HG02571 (cell line): ENCODE data around the gene DLG5.

ENCODE experiments used
- ATAC-seq: cut with Tn5 transposase; IDR thresholded peaks from one replicate; pipeline ENCODE4 v1.9.1; 2021; ENCODE audit warnings: mild to moderate bottlenecking, moderate library complexity; ENCODE audit not compliant: unreplicated experiment

Gene DLG5

DNA sequence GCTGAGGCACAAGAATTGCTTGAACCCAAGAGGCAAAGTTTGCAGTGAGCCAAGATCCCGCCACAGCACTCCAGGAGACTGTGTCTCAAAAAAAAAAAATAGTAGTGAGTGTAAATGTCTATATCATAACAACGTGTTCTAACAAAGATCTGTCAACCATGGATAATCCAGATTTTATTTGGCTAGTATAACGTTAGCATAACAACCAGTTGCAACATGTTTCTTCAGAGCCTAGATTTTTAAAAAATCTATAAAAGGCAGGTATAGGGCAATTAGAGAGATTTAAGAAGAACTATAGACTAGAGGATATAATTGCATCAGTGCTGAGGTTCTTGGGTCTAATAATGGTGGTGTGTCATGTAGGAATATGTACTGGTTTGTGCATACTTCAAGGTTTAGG lies 30.5 kb downstream of the DLG5 start:
- no peak for ATAC-seq

GRCh38 chr10:77894058-77894457 lies 32.5 kb downstream of the DLG5 start:
- no peak for ATAC-seq

GRCh38 chr10:77893386-77893785 lies 33.2 kb downstream of the DLG5 start:
- ATAC-seq, result no peak

- no peak for ATAC-seq
Observed at GRCh38 chr10:77892761-77893160, 33.8 kb downstream of the DLG5 start.

- ATAC-seq, result no peak
Observed at GRCh38 chr10:77892021-77892739, 34.4 kb downstream of the DLG5 start.

DNA sequence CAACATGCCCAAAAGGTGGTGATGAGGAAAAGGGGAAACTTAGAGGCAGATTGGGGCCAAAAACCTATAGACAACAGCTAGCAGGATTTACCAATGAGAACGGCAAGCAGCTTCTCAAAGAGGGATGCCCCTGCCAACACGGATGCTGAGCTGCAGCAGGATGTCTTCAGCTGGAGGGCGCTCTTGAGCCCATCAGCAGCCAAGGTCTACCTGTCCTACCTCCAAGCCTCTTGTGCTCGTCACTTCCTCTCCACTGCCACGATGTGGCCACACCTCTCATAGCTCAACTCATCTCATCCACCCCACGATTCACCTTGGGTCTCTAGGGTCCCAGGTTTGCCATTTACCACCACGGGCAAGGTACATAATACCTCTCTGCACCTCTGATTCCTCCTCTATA lies 36.5 kb downstream of the DLG5 start:
- ATAC-seq, result no peak

DNA sequence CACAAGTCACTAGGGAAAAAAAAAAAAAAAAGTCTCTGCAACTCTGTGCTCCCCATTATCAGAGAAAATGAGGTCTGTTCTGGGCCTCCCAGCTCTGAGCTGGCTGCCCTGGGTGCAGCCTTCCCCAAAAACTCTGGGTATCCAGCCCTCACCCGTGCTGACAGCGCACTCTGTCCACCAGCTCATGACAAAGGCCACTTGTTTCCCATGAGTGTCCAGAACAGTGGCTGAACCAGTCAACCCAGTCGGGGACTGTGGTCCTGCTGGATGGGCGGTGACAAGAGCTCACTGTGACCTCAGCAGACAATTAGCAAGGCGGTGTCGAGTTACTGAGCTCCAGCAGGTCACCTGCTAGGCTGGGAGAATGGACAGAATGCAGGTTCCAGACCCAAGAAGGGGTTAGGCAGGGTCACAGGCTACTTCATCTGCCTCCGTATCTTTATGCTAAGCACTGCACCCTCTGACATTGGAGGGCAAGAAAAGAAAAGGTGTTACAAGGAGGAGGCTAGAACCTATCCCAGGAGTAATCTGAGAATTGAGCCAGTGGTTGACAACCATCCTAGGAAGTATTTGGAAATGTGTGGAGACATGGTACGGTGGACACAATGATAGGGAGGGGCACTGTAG lies 37.2 kb downstream of the DLG5 start:
- ATAC-seq, result no peak

- no peak for ATAC-seq
Observed at GRCh38 chr10:77888356-77888703, 38.2 kb downstream of the DLG5 start.

- ATAC-seq, result no peak
Observed at GRCh38 chr10:77887631-77888355, 38.8 kb downstream of the DLG5 start.

DNA sequence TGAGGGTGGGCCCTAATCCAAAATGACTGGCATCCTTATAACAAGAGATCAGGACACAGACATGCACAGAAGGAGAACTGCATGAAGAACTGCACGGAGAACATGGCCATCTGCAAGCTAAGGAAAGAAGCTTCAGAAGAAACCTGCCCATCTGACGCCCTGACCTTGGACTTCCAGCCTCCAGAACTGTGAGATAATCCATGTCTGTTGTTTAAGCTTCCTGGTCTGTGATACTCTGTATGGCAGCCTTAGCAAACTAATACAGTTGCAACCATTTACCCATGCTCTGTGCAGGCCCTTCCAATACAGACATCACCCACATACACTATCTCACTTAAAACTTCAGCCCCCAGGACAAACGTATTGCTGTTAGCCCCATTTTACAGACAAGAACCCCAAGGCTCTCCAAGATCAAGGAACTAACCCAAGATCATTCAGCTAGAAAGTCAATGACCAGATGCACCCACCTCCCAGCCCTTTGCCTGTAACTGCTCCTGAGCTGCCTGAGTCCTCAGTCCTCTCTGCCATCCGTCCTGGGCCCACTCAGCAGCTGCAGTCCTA lies 39.7 kb downstream of the DLG5 start:
- no peak for ATAC-seq

DNA sequence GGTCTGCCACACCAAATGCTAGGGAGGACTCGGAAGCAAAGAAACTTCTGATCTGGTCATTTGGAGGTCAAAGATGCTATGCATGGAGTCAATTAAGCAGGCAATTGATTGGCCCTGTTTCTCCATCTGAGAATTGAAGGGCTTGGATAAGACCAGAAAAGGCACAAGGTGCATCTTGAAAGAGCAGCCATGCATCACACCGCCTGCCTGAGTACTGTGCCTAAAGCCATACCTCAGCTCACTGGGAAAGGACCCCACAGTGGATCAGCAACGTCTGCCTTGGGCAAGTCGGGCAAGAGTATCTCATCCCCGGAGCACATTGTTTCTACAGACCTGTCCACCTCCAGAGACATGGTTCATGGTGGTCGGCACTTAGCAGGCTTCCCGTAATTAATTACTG lies 42.4 kb downstream of the DLG5 start:
- ATAC-seq, result no peak

- no peak for ATAC-seq
Observed at GRCh38 chr10:77881636-77882035, 44.9 kb downstream of the DLG5 start.

GRCh38 chr10:77881222-77881621 lies 45.3 kb downstream of the DLG5 start:
- ATAC-seq, result no peak

GRCh38 chr10:77879710-77880109 lies 46.8 kb downstream of the DLG5 start:
- ATAC-seq, result no peak

DNA sequence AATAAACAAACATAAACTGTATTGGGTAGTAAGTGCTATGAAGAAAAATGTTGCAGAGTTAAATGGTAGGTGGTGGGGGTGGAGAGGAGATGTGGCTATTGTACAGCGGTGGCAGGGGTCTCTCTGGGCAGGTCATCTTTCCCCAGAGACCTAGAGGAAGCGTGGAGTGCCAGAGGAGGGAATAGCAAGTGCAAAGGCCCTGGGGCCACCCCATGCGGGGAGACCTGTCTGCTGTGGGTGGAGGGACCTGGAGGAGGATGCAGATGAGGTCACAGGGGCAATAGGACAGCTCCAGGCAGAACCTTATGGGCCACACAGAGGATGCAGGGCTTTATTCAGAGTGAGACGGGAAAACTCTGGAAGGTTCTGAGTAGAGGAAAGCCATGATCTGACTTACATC lies 47.5 kb downstream of the DLG5 start:
- ATAC-seq, result no peak

DNA sequence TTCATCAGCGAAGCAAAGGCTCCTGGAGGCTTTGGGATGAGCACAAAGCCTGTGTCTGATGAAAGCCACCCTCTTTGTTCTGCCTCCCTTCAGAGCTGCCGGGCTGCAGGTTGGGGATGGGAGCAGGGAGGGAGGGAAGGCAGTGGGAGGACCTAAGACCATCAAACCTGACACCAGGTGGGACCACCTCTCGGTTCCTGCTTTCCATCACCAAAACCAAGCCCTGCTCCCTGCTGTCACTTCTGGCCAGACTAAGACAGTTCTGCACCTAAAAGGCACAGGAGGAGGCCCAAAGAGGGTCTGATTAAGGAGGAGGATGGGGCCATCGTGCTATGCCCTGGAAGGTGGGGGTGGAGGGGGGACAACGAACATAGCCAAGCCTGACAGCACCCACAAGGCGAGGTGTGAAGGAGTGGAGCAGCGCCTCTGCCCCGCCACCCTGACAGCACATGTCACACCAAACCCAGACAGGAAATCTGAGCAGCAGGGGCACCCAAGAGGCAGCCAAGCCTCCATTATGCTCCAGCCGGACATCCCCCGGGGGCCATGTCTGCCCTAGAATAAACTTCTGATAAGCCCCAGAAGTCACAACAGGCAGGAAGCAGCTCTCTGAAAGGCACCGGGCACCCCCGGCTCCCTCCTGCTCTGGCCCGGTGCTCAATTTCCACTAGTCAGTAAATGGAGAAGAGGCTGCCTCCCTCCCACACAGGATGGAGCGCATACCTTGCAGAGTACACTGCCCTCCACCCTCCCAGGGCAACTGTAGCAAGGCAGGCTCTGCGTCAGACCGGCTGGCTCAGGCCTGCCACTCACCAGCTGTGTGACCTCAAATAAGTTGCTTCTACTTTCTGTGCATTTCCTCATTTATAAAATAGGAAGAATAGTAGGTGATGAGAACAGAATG lies 48.9 kb downstream of the DLG5 start:
- ATAC-seq, result peak; percentile 40

- no peak for ATAC-seq
Observed at GRCh38 chr10:77875730-77876129, 50.8 kb downstream of the DLG5 start.

GRCh38 chr10:77874872-77875271 lies 51.7 kb downstream of the DLG5 start:
- no peak for ATAC-seq

- peak; percentile 73 for ATAC-seq
Observed at GRCh38 chr10:77873536-77874380, 52.8 kb downstream of the DLG5 start.

DNA sequence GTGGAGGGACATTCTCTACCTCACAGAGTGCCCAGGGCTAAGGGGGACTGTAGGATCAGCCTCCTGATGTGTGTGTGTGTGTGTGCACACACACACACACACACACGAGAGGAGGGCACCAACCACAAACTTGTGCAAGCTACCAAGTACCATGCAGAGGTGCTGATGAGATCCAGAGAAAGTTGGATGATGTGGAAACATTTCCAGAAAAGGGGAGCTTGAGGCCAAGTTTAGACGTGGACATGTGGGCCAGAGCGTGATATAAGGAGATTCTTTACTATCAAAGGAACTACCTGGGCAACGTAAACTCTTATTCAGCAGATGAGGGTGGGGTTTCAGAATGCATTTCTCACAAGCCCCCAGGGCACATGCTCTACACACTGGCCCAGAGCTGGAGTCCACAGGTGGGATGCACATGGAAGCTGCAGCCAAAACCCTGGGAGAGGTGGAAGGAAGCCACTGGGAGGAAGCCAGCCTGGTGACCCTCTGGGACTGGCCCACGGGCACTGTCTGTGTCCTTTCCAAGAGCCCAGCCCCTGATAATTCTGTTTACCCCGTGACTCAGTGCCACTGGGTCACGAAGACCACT lies 53.5 kb downstream of the DLG5 start:
- ATAC-seq, result no peak
